Effector memory CD8-positive, alpha-beta T cell (primary cell): ENCODE data around the gene MSANTD4.
A peak's percentile ranks its signal among the peaks of the same experiment; 100 is the strongest.
"Not testable (repeated sequence)": the region's sequence is repeated elsewhere in the genome, so short reads cannot be mapped to it uniquely, and the experiment has no call there.

Experiments
- ATAC-seq: fragments of 150-1000 bp; cut with Tn5 transposase; replicated peaks from 2 replicates; pipeline ENCODE4 v1.10.0; 2021; ENCODE audit warnings: mild to moderate bottlenecking, moderate library complexity
- DNase-seq, 3 experiments: peaks; one replicate each; pipeline ENCODE4 v3.0.0; 2021
- H3K27ac Mint-ChIP-seq, 2 donors: one replicate each; pipeline ENCODE4 v1.8.0; 2022; ENCODE audit warnings: mild to moderate bottlenecking in 2 of 2, mixed read lengths in 2 of 2, moderate library complexity in 2 of 2
- H3K27me3 Mint-ChIP-seq, 2 donors: one replicate each; pipeline ENCODE4 v1.8.0; 2022; ENCODE audit warnings: mixed read lengths in 2 of 2
- H3K36me3 Mint-ChIP-seq: one replicate; pipeline ENCODE4 v1.8.0; 2022; ENCODE audit warnings: mild to moderate bottlenecking, moderate library complexity, mixed read lengths; ENCODE audit not compliant: insufficient read depth
- H3K4me1 Mint-ChIP-seq, 2 donors: one replicate each; pipeline ENCODE4 v1.8.0; 2022; ENCODE audit warnings: low read depth in 2 of 2, mixed read lengths in 2 of 2
- H3K4me3 Mint-ChIP-seq, 2 donors: one replicate each; pipeline ENCODE4 v1.8.0; 2022; ENCODE audit warnings: mild to moderate bottlenecking in 2 of 2, mixed read lengths in 2 of 2, moderate library complexity in 2 of 2
- H3K9me3 Mint-ChIP-seq, 2 donors: one replicate each; pipeline ENCODE4 v1.8.0; 2022; ENCODE audit warnings: mixed read lengths in 2 of 2
- total RNA-seq, 9 experiments: gene quantifications; one replicate each; lab custom pipeline; 2026; lab: John Stamatoyannopoulos, UW

The MSANTD4 gene
- total RNA-seq: 10.1 to 53.0 (median 43.0) reads per million in 9 experiments

DNA sequence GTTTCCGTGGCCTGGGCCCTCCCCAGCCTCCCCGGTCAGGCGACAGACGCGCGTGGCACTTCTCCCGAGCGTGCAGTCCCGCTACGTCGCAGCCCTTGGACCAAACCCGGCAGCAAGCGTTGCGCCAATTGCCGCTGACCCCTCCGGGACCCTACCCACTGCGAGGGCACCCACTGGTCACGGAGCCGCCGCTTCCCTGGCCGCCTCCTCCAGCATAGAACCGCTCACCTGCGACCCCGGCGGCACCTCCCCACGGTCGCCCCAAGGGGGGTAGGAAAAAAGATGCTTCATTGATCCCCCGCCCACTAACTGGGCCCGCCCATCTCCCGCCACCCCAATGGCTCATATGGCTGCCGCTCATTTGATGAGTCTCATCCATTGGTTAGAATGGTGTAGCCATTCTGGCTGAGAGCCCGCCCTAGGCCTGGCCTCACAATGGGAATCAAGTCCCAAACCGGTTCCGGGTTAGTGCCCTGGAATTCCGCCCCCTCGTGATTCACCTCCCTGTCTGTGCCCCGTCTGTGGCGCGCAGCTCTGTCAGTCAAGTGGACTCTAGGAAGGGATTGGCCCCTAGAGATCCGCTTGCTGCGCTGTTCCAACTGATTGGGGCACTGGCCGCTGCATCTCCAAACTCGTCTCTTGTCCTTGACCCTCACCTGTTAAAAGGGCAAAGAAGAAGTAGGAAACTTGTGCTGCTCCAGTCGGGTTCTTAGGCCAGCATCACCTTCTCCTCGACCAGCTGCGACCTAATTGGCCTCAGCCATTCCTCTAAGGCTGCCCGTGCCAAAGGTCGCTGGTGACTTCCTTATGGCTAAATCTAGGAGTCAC lies at the start of gene MSANTD4:
MSANTD4 (minus strand) TSS at position 274 of the 828 bp plus-strand sequence. CDS start 11,323 bp downstream, outside the sequence.
- ATAC-seq: peak; percentile 94
- Mint-ChIP-seq H3K4me3 (peak within 1 kb of the TSS; percentile 93 to 95), H3K4me1 (peaks cover 25 to 43% of the 10 kb centered on the region in 2 donors), H3K9me3 (peaks cover 2 to 7% of the 10 kb centered on the region in 2 donors), H3K36me3 (peaks cover 14% of the 10 kb centered on the region), H3K27ac (peak within 1 kb of the TSS; percentile 90 to 95), H3K27me3 (no peaks in the 10 kb centered on the region)
- peak; percentile 95 to 99 (median 96) for DNase-seq

DNA sequence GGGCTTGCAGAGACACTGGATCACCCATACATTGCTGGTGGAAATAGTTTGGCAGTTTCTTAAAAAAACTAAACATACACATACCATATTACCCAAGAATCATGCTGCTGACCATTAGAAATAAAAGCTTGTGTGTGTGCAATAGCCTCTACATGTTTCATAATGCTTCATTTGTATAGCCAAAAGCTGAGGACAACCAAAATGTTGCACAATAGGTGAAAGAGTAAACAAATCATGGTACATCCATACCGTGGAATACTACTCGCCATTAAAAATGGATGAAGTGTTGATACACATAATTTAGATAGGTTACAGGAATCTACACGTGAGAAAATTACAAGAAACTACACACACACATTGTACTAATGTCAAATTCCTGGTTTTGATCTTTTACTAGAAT lies 48.6 kb upstream of the MSANTD4 start:
- Mint-ChIP-seq H3K9me3 (no peaks in the 10 kb centered on the region), H3K27ac (no peak overlapping the region), H3K4me3 (no peak overlapping the region), H3K4me1 (peaks cover 8 to 31% of the 10 kb centered on the region in 2 donors), H3K27me3 (no peaks in the 10 kb centered on the region), H3K36me3 (peaks cover 3% of the 10 kb centered on the region)
- DNase-seq: no peak
- ATAC-seq: no peak

DNA sequence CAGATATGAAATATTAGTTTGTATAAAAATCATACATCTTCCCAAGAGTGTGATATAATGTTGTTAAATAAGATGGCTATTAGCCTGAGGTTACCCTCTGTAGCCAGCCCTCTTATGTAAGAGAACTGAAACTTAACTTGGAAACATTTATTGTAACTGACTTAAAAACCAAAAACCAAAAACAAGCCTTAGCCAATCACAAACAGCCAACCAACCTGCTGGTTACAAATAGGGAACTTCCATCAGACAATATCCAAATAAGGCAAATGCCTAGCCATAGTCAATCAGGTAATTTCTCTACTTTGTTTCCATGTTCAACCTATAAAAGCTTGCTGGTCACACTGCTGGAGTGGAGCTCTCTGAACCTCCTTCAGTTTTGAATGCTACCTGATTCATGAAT lies 41.0 kb upstream of the MSANTD4 start:
- Mint-ChIP-seq H3K27ac (no peak overlapping the region), H3K27me3 (no peaks in the 10 kb centered on the region), H3K9me3 (no peaks in the 10 kb centered on the region), H3K36me3 (peaks cover 3% of the 10 kb centered on the region), H3K4me3 (no peak overlapping the region), H3K4me1 (peaks cover 7 to 18% of the 10 kb centered on the region in 2 donors)
- no peak for DNase-seq
- no peak for ATAC-seq

- H3K36me3 Mint-ChIP-seq: peaks cover 7% of the 10 kb centered on the region
- H3K9me3 Mint-ChIP-seq: no peaks in the 10 kb centered on the region
- H3K4me1 Mint-ChIP-seq: peaks cover 7 to 15% of the 10 kb centered on the region in 2 donors
- peak overlapping the region in 1 of 2 donors; percentile 66 for H3K27ac Mint-ChIP-seq
- H3K27me3 Mint-ChIP-seq: no peaks in the 10 kb centered on the region
- DNase-seq (no peak), ATAC-seq (no peak)
- no peak overlapping the region for H3K4me3 Mint-ChIP-seq
These were observed 40.2 kb upstream of the MSANTD4 start for GRCh38 chr11:106061954-106062949.

- H3K27ac Mint-ChIP-seq: peak overlapping the region in 1 of 2 donors; percentile 66
- DNase-seq (no peak), ATAC-seq (no peak)
- H3K27me3 Mint-ChIP-seq: no peaks in the 10 kb centered on the region
- H3K9me3 Mint-ChIP-seq: no peaks in the 10 kb centered on the region
- peaks cover 7% of the 10 kb centered on the region for H3K36me3 Mint-ChIP-seq
- H3K4me1 Mint-ChIP-seq: peaks cover 9 to 14% of the 10 kb centered on the region in 2 donors
- H3K4me3 Mint-ChIP-seq: no peak overlapping the region
These were observed 39.3 kb upstream of the MSANTD4 start for GRCh38 chr11:106061249-106061784.

GRCh38 chr11:106059617-106060016 lies 37.6 kb upstream of the MSANTD4 start:
- no peaks in the 10 kb centered on the region for H3K9me3 Mint-ChIP-seq
- H3K4me1 Mint-ChIP-seq: peaks cover 9 to 14% of the 10 kb centered on the region in 2 donors
- H3K27me3 Mint-ChIP-seq: no peaks in the 10 kb centered on the region
- H3K27ac Mint-ChIP-seq: no peak overlapping the region
- no peak for DNase-seq
- H3K36me3 Mint-ChIP-seq: peaks cover 4% of the 10 kb centered on the region
- no peak for ATAC-seq
- no peak overlapping the region for H3K4me3 Mint-ChIP-seq

DNA sequence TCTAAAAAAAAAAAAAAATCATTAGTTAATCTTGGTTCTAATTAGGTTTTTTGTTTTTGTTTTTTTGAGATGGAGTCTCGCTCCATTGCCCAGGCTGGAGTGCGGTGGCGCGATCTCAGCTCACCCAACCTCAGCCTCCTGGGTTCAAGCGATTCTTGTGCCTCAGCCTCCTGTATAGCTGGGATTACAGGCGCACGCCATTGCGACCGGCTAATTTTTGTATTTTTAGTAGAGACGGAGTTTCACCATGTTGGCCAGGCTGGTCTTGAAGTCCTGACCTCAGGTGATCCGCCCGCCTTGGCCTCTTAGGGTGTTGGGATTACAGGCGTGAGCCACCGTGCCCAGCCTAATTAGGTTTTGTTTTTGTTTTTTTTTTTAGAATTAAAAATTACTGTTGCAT lies 36.3 kb upstream of the MSANTD4 start:
- not testable (repeated sequence) for H3K36me3 Mint-ChIP-seq, H3K27ac Mint-ChIP-seq, DNase-seq, H3K9me3 Mint-ChIP-seq, ATAC-seq, H3K27me3 Mint-ChIP-seq, H3K4me3 Mint-ChIP-seq
- peaks cover 9 to 14% of the 10 kb centered on the region in 2 donors for H3K4me1 Mint-ChIP-seq

GRCh38 chr11:106051103-106051502 lies 29.1 kb upstream of the MSANTD4 start:
- ATAC-seq (no peak), DNase-seq (no peak)
- H3K9me3 Mint-ChIP-seq: no peaks in the 10 kb centered on the region
- H3K36me3 Mint-ChIP-seq: no peaks in the 10 kb centered on the region
- no peak overlapping the region for H3K4me3 Mint-ChIP-seq
- no peaks in the 10 kb centered on the region for H3K27me3 Mint-ChIP-seq
- H3K27ac Mint-ChIP-seq: no peak overlapping the region
- no peaks in the 10 kb centered on the region for H3K4me1 Mint-ChIP-seq

DNA sequence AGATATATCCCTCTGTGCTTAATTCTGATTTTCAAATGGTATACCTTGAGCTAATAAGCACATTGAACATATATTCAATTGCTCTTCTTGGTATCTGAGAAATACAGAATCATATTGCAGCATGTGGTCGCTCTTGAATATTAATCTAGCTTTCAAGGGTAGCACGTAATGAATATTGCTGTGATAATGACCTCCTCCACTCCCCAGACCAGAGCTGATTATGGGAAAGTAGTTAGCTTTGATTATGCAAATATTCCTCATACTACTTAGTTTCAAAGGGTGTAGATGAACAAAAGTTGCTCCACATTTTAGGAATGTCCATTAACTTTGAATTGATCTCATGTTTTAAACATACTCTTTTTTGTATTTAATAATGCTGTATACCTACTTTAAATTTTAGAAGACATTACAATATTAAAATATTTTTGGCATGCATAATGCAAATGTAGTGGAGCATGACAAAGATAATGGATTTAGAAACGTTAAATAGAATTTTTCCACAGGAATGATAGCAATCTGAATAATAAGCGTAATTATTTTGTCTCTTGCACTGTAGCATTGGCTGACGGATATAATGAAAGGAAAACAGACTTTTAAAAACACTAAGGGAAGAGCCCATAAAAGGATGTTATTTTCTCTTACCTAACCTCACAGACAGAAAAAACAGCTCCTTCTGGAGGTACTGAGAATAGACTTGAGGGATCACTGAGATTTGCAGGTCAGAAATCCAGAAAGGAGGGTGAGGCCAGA lies 27.9 kb upstream of the MSANTD4 start:
- Mint-ChIP-seq H3K36me3 (no peaks in the 10 kb centered on the region), H3K27ac (no peak overlapping the region), H3K4me3 (no peak overlapping the region), H3K4me1 (no peaks in the 10 kb centered on the region), H3K9me3 (no peaks in the 10 kb centered on the region), H3K27me3 (no peaks in the 10 kb centered on the region)
- DNase-seq: no peak
- no peak for ATAC-seq

GRCh38 chr11:106047631-106048030 lies 25.6 kb upstream of the MSANTD4 start:
- Mint-ChIP-seq H3K4me1 (no peaks in the 10 kb centered on the region), H3K4me3 (no peak overlapping the region), H3K36me3 (no peaks in the 10 kb centered on the region), H3K9me3 (no peaks in the 10 kb centered on the region), H3K27ac (no peak overlapping the region), H3K27me3 (peaks cover 7 to 13% of the 10 kb centered on the region in 2 donors)
- ATAC-seq: no peak
- no peak for DNase-seq

- no peaks in the 10 kb centered on the region for H3K4me1 Mint-ChIP-seq
- no peaks in the 10 kb centered on the region for H3K9me3 Mint-ChIP-seq
- H3K4me3 Mint-ChIP-seq: no peak overlapping the region
- no peak for DNase-seq
- no peak overlapping the region for H3K27ac Mint-ChIP-seq
- no peaks in the 10 kb centered on the region for H3K36me3 Mint-ChIP-seq
- H3K27me3 Mint-ChIP-seq: peaks cover 14 to 30% of the 10 kb centered on the region in 2 donors
- ATAC-seq: no peak
These were observed 21.5 kb upstream of the MSANTD4 start for GRCh38 chr11:106043540-106043939.

- Mint-ChIP-seq H3K36me3 (no peaks in the 10 kb centered on the region), H3K27ac (no peak overlapping the region), H3K27me3 (peaks cover 46 to 54% of the 10 kb centered on the region in 2 donors), H3K9me3 (no peaks in the 10 kb centered on the region), H3K4me1 (no peaks in the 10 kb centered on the region), H3K4me3 (no peak overlapping the region)
- ATAC-seq (no peak), DNase-seq (no peak)
These were observed 10.8 kb upstream of the MSANTD4 start for GRCh38 chr11:106032861-106033260.
